ENCODE measurements around the gene FGF2. TPM values are rescaled to one million over a fixed set of nuclear protein-coding genes. Genes with fewer than 3 reads are reported as not detected.

The FGF2 gene
- total RNA-seq, 4 donors from 2014 or later = 27.0 to 46.4 (median 32.1) TPM

GRCh38 chr4:122855353-122855890 lies 28.8 kb downstream of the FGF2 start:
- no peak for DNase-seq (ENCODE audit: extremely low spot score)
- peak overlapping the region in 1 of 4 donors; percentile 36 for H3K4me3 ChIP-seq
- H3K4me1 ChIP-seq = peaks cover 7 to 61% (median 43%) of the 10 kb centered on the region in 4 donors
- H3K27me3 ChIP-seq = no peaks in the 10 kb centered on the region
- H3K27ac ChIP-seq (replicated peaks in 1 of 4) = peak overlapping the region; percentile 60 to 78 (median 76)
- H3K9me3 ChIP-seq = no peaks in the 10 kb centered on the region
- 72% methylated on average over 2 of the region's 2 CpGs for WGBS
- intact Hi-C loops (cut with DNase I) = no loop called here
- TF ChIP-seq POLR2A (IDR thresholded peaks at IDR 0.05; ENCODE audit: low read depth) (no peak), POLR2AphosphoS5 (IDR thresholded peaks at IDR 0.05) (no peak), CTCF (IDR thresholded peaks at IDR 0.05) (no peak), EP300 (IDR thresholded peaks at IDR 0.05) (no peak)
- no peaks in the 10 kb centered on the region for H3K36me3 ChIP-seq

GRCh38 chr4:122857160-122857559 lies 30.5 kb downstream of the FGF2 start:
- intact Hi-C loops (cut with DNase I) = no loop called here
- H3K4me1 ChIP-seq = peaks cover 7 to 70% (median 51%) of the 10 kb centered on the region in 4 donors

GRCh38 chr4:122858705-122859104 lies 32.1 kb downstream of the FGF2 start:
- intact Hi-C loops (cut with DNase I) = no loop called here
- H3K36me3 ChIP-seq = no peaks in the 10 kb centered on the region
- WGBS = 81% methylated on average over 2 of the region's 2 CpGs

More at GRCh38 chr4:122857160-122857559, 30.5 kb downstream of the FGF2 start:
- no peak for TF ChIP-seq POLR2A (IDR thresholded peaks at IDR 0.05; ENCODE audit: low read depth)
- TF ChIP-seq POLR2AphosphoS5 (IDR thresholded peaks at IDR 0.05) = no peak
- no peak for TF ChIP-seq CTCF (IDR thresholded peaks at IDR 0.05)
- TF ChIP-seq EP300 (IDR thresholded peaks at IDR 0.05) = no peak
- Histone ChIP-seq H3K36me3 (no peaks in the 10 kb centered on the region), H3K27me3 (no peaks in the 10 kb centered on the region), H3K27ac (replicated peaks in 1 of 4) (no peak overlapping the region), H3K9me3 (no peaks in the 10 kb centered on the region), H3K4me3 (no peak overlapping the region)
- DNase-seq (ENCODE audit: extremely low spot score) = no peak
- 90% methylated on average over 2 of the region's 2 CpGs for WGBS

GRCh38 chr4:122861172-122861943 lies 34.7 kb downstream of the FGF2 start:
- DNase-seq (ENCODE audit: extremely low spot score) = no peak
- TF ChIP-seq POLR2AphosphoS5 (IDR thresholded peaks at IDR 0.05) (no peak), POLR2A (IDR thresholded peaks at IDR 0.05; ENCODE audit: low read depth) (no peak), CTCF (IDR thresholded peaks at IDR 0.05) (no peak), EP300 (IDR thresholded peaks at IDR 0.05) (no peak)
- Histone ChIP-seq H3K4me1 (peaks cover 10 to 51% (median 43%) of the 10 kb centered on the region in 4 donors), H3K4me3 (no peak overlapping the region), H3K27me3 (no peaks in the 10 kb centered on the region), H3K9me3 (no peaks in the 10 kb centered on the region), H3K27ac (replicated peaks in 1 of 4) (no peak overlapping the region), H3K36me3 (no peaks in the 10 kb centered on the region)
- intact Hi-C loops (cut with DNase I) = no loop called here
- 78% methylated on average over 2 of the region's 2 CpGs for WGBS

More at GRCh38 chr4:122858705-122859104, 32.1 kb downstream of the FGF2 start:
- DNase-seq (ENCODE audit: extremely low spot score) = no peak
- TF ChIP-seq EP300 (IDR thresholded peaks at IDR 0.05) = no peak
- TF ChIP-seq CTCF (IDR thresholded peaks at IDR 0.05) = no peak
- TF ChIP-seq POLR2A (IDR thresholded peaks at IDR 0.05; ENCODE audit: low read depth) = no peak
- no peak for TF ChIP-seq POLR2AphosphoS5 (IDR thresholded peaks at IDR 0.05)
- Histone ChIP-seq H3K4me3 (no peak overlapping the region), H3K27me3 (no peaks in the 10 kb centered on the region), H3K27ac (replicated peaks in 1 of 4) (no peak overlapping the region), H3K4me1 (peaks cover 13 to 68% (median 58%) of the 10 kb centered on the region in 4 donors), H3K9me3 (no peaks in the 10 kb centered on the region)
